Posterior cingulate gyrus (tissue), 11 donors: ENCODE data around the gene OR10J1.

Experiments
- DNase-seq, 10 donors: peaks; one replicate each; pipeline versions ENCODE4 v3.0.0 to v3.0.0-alpha.2; 2020 to 2021; ENCODE audit warnings: mixed read lengths in 3 of 10
- intact Hi-C: fragments of 100-400 bp; cut with DNase I; formaldehyde crosslinking; loops from one replicate; pipeline ENCODE4 v1.15.1; 2023

OR10J1 gene

DNA sequence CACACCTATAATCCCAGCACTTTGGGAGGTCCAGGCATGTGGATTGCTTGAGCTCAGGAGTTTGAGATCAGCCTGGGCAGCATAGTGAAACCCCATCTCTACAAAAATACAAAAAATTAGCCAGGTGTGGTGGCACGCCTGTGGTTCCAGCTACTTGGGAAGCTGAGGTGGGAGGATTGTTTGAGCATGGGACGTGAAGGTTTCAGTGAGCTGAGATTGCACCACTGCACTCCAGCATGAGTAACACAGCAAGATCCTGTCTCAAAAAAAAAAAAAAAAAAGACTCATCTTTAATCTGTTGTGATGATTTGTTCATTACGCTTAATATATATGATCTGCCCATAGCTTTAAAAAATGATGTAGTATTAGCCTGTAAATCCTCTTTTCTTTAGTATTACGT lies 44.0 kb downstream of the OR10J1 start:
- no peak for DNase-seq
- intact Hi-C loops = no loop called here
